Right cardiac atrium (tissue), 5 donors: ENCODE results near the gene LSM14A. TPM values are rescaled to one million over a fixed set of nuclear protein-coding genes. Genes with fewer than 3 reads are reported as not detected.

Experiments
- ATAC-seq, 2 donors: fragments of 200-7000 bp; cut with Tn5 transposase; one replicate each; pipeline versions ENCODE4 v1.8.0 to v1.9.1; 2020; ENCODE audit warnings: moderate library complexity in 2 of 2, mild to moderate bottlenecking in 1 of 2
- DNase-seq, 3 donors: peaks; one replicate each; pipeline ENCODE4 v3.0.0-alpha.2; 2020
- H3K27ac ChIP-seq: one replicate; pipeline ENCODE4 v1.5.1; 2013; ENCODE audit warnings: mild to moderate bottlenecking, low read length, control low read depth, moderate library complexity
- H3K27me3 ChIP-seq: one replicate; pipeline ENCODE4 v1.6.1; 2013; ENCODE audit not compliant: control insufficient read depth, insufficient read depth
- H3K4me1 ChIP-seq: one replicate; pipeline ENCODE4 v1.6.1; 2013; ENCODE audit warnings: low read length; ENCODE audit not compliant: control insufficient read depth, insufficient read depth
- H3K4me3 ChIP-seq: one replicate; pipeline ENCODE4 v1.5.1; 2013; ENCODE audit warnings: low read length, control low read depth
- H3K9me3 ChIP-seq: one replicate; pipeline ENCODE4 v1.6.1; 2013; ENCODE audit warnings: low read length; ENCODE audit not compliant: control insufficient read depth
- WGBS: extraction: QIAGEN DNeasy Blood & Tissue Kit; methylation state at CpG from one replicate; pipeline ENCODE4 v1.1.7; 2013; 5-methylcytosine and 5-hydroxymethylcytosine counted together
- intact Hi-C, 4 donors: fragments of 100-400 bp; cut with DNase I; formaldehyde crosslinking; loops; one replicate each; pipeline versions ENCODE4 v1.11.0 to v1.14.0; 2022 to 2023
- polyA plus RNA-seq: library from polyadenylated mRNA; stranded (reverse); fragments of 200-250 nt; gene quantifications from one replicate; pipeline ENCODE4 v1.2.3, GENCODE V29; 2013
- total RNA-seq, 4 donors: library from RNA; stranded (reverse); fragmentation: NEBNext Ultra II Directional; extraction: Animal tissue kit (Norgen Biotek cat#: 25700); gene quantifications; one replicate each; pipeline ENCODE4 v1.2.1, GENCODE V29; 2021
- donor health status: healthy with polysubstance abuse.
- donor health status: DM: no; HTN: yes; CAD: no.
- donor health status: DM: no; HTN: no; CAD: no.
- donor health status: DM: no; HTN: yes; CAD: no; lungs with severe emphysema.
- donor health status: DM: yes; HTN: yes; CAD: no.

LSM14A gene
- total and polyA plus RNA-seq, 5 donors = 50.7 to 91.4 (median 78.2) TPM

- intact Hi-C loops = no loop called here
- Histone ChIP-seq H3K9me3 (no peaks in the 10 kb centered on the region), H3K4me1 (peaks cover 12% of the 10 kb centered on the region), H3K4me3 (no peak overlapping the region), H3K27ac (no peak overlapping the region), H3K27me3 (no peaks in the 10 kb centered on the region)
- no peak for DNase-seq
- WGBS = 78% methylated on average over 2 of the region's 2 CpGs
- ATAC-seq = no peak
These were observed 85.2 kb downstream of the LSM14A start for GRCh38 chr19:34257559-34257924.

DNA sequence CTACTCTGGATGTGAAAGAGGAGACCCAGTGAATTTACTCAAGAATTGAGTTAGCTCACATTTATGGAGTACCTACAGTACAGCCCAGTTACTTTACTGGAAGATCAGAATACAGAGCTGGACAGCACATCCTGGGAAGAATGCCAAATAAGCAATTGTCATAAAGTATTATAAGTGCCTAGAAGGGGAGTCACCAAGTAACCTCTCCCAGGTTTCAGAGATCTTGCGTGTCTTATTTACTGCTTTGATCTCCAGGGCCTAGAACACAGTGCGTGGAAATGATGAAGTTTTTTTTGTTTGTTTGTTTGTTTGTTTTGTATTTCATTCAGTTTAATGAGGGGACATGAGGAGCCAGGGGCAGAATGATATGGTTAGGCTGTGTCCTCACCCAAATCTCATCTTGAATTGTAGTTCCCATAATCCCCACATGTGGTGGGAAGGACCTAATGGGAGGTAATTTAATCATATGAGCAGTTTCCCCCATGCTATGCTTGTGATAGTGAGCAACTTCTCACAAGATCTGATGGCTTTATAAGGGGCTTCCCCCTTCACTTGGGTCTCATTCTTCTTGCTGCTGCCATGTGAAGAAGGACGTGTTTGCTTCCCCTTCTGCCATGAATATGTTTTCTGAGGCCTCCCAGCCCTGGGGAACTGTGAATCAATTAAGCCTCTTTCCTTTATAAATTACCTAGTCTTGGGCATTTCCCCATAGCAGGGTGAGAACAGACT, 87.2 kb downstream of the LSM14A start:
- H3K9me3 ChIP-seq = no peaks in the 10 kb centered on the region
- H3K4me1 ChIP-seq = peaks cover 14% of the 10 kb centered on the region
- WGBS = 73% methylated on average over 3 of the region's 3 CpGs
- H3K27me3 ChIP-seq = no peaks in the 10 kb centered on the region
- ATAC-seq = no peak
- no peak overlapping the region for H3K4me3 ChIP-seq
- no peak overlapping the region for H3K27ac ChIP-seq
- DNase-seq = no peak
- intact Hi-C loops = no loop called here

DNA sequence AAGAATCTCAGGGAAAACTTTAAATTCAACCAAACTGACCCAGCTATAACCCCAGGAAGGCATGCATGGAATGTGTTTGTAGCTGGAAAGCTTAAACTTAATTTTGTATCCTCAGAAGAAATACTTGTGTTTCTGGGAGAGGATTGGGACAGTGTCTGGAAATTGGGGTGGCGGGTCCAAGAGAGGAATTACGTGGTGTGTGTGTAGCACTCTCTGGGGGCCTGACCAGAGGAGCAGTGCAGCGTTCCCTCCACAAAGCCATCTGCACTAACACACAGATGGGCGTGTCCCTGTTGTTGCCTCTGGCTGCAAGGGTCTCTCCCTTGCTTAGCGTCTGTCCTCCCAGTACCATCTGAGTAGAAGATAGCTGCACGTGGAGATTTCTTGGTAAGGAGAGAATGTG, 88.5 kb downstream of the LSM14A start:
- ATAC-seq (peak; percentile 33 to 42), DNase-seq (no peak)
- 19% methylated on average over 6 of the region's 6 CpGs for WGBS
- H3K27ac ChIP-seq = no peak overlapping the region
- H3K4me1 ChIP-seq = peaks cover 16% of the 10 kb centered on the region
- H3K4me3 ChIP-seq = no peak overlapping the region
- intact Hi-C loops = no loop called here
- H3K27me3 ChIP-seq = no peaks in the 10 kb centered on the region
- H3K9me3 ChIP-seq = no peaks in the 10 kb centered on the region

- no peaks in the 10 kb centered on the region for H3K27me3 ChIP-seq
- H3K9me3 ChIP-seq = no peaks in the 10 kb centered on the region
- peaks cover 16% of the 10 kb centered on the region for H3K4me1 ChIP-seq
- H3K4me3 ChIP-seq = no peak overlapping the region
- intact Hi-C loops = no loop called here
- ATAC-seq = no peak
- 69% methylated on average over 6 of the region's 6 CpGs for WGBS
- DNase-seq = no peak
- no peak overlapping the region for H3K27ac ChIP-seq
These were observed 89.2 kb downstream of the LSM14A start for GRCh38 chr19:34261334-34262109.

DNA sequence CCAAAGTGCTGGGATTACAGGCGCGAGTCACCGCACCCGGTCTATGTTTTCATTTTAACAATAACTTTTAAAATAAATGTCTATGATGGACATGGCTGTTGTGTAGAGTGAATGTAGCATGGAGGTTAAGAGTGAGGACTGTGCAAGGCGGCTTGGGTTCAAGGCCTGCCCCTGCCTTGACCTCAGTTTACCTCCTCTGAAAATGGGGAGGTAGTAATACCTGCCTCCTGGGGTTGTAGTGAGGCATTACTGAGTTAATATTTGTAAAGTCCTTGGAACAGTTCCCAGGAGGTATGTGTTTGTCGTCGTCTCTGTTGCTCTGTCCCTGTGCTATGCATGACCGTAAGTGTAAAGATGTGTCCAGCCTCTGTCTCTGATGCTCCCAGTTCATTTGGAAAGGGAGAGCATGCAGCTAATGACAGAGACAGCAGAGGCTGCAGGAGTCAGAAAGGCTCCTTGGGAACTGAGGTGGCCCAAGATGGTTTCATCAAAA, 91.5 kb downstream of the LSM14A start:
- Histone ChIP-seq H3K4me3 (no peak overlapping the region), H3K27me3 (no peaks in the 10 kb centered on the region), H3K27ac (no peak overlapping the region), H3K4me1 (peaks cover 16% of the 10 kb centered on the region), H3K9me3 (no peaks in the 10 kb centered on the region)
- intact Hi-C loops = no loop called here
- 81% methylated on average over 8 of the region's 8 CpGs for WGBS
- no peak for DNase-seq
- ATAC-seq = no peak

DNA sequence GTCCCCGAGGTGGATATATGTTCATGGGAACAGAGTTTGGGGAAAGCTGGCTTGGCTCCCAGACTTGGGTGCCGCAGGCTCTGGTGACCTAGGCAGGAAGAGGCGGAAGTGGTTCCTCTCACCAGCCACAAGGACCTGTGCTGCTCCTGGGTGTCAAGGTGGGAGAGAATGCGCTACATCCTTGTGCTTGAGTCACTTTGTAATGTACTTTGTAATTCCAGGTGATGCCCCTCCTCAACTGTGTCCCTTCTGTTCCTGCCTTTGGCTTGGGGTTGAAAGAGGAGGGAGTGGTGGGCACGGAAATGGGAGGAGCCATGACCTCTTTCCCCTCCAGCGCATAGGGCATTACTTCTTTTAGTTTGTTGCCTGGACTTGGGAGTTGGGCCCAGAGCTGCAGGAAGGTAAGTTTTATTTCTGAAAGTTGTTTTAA, 92.9 kb downstream of the LSM14A start:
- Histone ChIP-seq H3K27me3 (no peaks in the 10 kb centered on the region), H3K4me1 (peaks cover 19% of the 10 kb centered on the region), H3K4me3 (peak overlapping the region; percentile 60), H3K27ac (peak overlapping the region; percentile 25), H3K9me3 (no peaks in the 10 kb centered on the region)
- peak; percentile 20 to 36 for ATAC-seq
- 54% methylated on average over 6 of the region's 6 CpGs for WGBS
- peak; percentile 40 to 66 (median 66) for DNase-seq
- intact Hi-C loops = loop anchor here in 1 of 4 donors (5.0 kb wide), 1 partner anchor 62 kb away; no protein-coding TSS in a partner anchor

DNA sequence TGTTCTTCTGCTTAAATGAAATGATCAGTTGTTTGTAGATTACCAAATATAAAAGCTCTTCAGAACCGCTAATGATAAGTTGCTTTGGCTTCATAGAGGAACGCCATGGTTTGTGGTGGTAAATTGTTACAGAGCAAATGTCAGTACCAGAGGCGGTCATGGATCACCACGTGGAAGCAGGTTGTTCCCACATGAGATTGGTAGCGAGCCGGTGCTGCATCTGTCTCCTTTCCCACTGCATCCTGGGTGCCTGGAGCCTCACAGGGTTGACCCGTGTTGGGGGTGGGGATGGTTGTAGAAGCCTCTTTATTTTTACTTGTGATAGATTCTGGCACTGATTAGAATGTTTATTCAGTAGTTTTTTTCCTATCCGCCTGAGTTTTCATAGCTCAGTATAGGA, 96.8 kb downstream of the LSM14A start:
- Histone ChIP-seq H3K27me3 (no peaks in the 10 kb centered on the region), H3K9me3 (no peaks in the 10 kb centered on the region), H3K4me1 (peaks cover 21% of the 10 kb centered on the region), H3K27ac (peak overlapping the region; percentile 87), H3K4me3 (no peak overlapping the region)
- ATAC-seq (no peak), DNase-seq (no peak)
- intact Hi-C loops = loop anchor here in 1 of 4 donors (5.0 kb wide), 1 partner anchor 58 kb away; no protein-coding TSS in a partner anchor
- 58% methylated on average over 8 of the region's 8 CpGs for WGBS

GRCh38 chr19:34269489-34269888, 97.2 kb downstream of the LSM14A start:
- intact Hi-C loops = loop anchor here in 1 of 4 donors (5.0 kb wide), 1 partner anchor 58 kb away; no protein-coding TSS in a partner anchor
- Histone ChIP-seq H3K27ac (peak overlapping the region; percentile 66), H3K4me3 (no peak overlapping the region), H3K4me1 (peaks cover 23% of the 10 kb centered on the region), H3K9me3 (no peaks in the 10 kb centered on the region), H3K27me3 (no peaks in the 10 kb centered on the region)
- 40% methylated on average over 2 of the region's 2 CpGs for WGBS
- no peak for ATAC-seq
- no peak for DNase-seq

DNA sequence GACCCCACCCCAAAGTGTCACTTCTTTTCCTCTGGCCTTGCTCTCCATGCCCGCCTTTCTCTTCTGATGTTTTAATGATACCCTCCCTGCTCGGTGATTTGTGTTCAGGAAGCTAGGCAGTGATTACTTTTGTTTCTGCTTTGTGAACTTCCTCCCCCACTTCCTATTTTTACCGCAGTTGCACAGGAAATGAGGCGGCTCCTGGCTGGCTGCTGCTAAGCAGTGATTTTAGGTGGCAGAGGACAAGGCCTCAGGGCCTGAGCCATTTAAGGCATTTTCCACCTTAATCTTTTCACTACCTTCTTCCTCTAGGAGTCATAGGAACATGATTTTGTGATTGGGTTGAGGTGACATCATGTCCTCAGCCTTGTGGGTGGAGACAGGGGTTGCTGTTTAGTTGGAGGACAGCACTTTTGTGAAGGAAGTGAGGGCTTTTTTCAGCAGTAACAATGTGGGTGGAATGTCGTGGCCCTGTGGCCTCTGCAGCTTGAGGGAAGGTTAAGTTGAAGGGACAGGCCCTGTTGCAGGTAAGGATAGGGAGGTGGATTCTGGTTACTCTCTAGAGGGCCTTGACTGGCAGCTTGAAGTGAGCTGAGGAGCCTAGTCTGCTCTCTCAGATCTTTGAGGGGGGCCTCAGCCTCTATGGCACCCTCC, 97.8 kb downstream of the LSM14A start:
- intact Hi-C loops = loop anchor here in 1 of 4 donors (5.0 kb wide), 1 partner anchor 57 kb away; no protein-coding TSS in a partner anchor
- 29% methylated on average over 5 of the region's 5 CpGs for WGBS
- Histone ChIP-seq H3K9me3 (no peaks in the 10 kb centered on the region), H3K27ac (peak overlapping the region; percentile 100), H3K27me3 (no peaks in the 10 kb centered on the region), H3K4me1 (peaks cover 23% of the 10 kb centered on the region), H3K4me3 (peak overlapping the region; percentile 31)
- ATAC-seq (peak; percentile 88 to 93), DNase-seq (peak; percentile 70 to 86 (median 85))

- H3K9me3 ChIP-seq = no peaks in the 10 kb centered on the region
- H3K4me3 ChIP-seq = no peak overlapping the region
- H3K27ac ChIP-seq = no peak overlapping the region
- WGBS = 77% methylated on average over 4 of the region's 4 CpGs
- intact Hi-C loops = no loop called here
- peaks cover 26% of the 10 kb centered on the region for H3K4me1 ChIP-seq
- DNase-seq (no peak), ATAC-seq (no peak)
- no peaks in the 10 kb centered on the region for H3K27me3 ChIP-seq
These were observed 100.8 kb downstream of the LSM14A start for GRCh38 chr19:34273121-34273520.
